ENCODE measurements around the gene ZFYVE9.

The ZFYVE9 gene

GRCh38 chr1:52259886-52260285 is 118.0 kb downstream of the ZFYVE9 start:
- DNase-seq: no peak

- DNase-seq: no peak
These were observed 121.4 kb downstream of the ZFYVE9 start for GRCh38 chr1:52263153-52263910.

- DNase-seq: no peak
These were observed 122.7 kb downstream of the ZFYVE9 start for GRCh38 chr1:52264530-52265115.

DNA sequence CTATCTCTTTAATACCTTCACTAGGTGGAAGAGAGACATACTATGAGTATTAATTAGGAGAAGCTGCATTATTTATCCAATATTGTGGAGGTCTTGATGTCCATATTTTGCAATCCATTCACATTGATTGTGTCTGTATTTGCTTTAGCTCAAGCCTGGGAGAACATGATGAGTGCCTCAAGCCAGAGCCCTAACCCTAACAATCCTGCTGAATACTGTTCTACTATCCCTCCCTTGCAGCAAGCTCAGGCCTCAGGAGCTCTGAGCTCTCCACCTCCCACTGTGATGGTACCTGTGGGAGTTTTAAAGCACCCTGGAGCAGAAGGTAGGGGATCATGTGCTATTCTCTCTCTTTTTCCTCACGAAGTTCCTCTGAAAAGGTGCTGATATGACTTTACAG is 124.6 kb downstream of the ZFYVE9 start:
- DNase-seq: no peak

DNA sequence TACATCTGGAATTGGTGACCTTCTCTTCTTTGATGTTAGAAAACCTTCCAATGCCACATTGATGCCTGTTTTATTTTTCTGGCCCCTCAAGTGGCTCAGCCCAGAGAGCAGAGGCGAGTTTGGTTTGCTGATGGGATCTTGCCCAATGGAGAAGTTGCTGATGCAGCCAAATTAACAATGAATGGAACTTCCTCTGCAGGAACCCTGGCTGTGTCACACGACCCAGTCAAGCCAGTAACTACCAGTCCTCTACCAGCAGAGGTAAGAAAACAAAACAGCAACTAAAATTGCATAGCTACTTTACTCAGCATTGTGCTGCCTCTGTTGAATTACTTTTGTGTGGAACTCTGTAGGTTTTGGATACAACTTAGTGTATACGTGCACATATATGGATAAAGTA is 126.5 kb downstream of the ZFYVE9 start:
- peak; percentile 19 for DNase-seq

- DNase-seq: no peak
These were observed 139.6 kb downstream of the ZFYVE9 start for GRCh38 chr1:52281518-52281917.

DNA sequence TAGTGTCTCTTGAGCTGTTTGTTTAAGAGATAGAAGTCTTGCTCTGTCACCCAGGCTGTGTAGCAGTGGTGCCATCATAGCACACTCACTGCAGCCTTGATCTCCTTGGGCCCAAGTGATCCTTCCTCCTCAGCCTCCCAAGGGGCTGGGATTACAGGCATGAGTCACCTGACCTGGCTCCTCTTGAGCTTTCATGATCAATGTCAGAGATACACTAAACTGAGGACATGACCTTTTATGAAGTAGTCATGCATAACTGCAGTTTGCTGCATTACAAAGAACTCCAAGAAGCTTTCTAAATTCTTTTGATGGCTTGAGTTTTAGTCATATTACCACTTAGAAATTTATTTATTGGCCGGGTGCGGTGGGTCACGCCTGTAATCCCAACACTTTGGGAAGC is 146.4 kb downstream of the ZFYVE9 start:
- no peak for DNase-seq

DNA sequence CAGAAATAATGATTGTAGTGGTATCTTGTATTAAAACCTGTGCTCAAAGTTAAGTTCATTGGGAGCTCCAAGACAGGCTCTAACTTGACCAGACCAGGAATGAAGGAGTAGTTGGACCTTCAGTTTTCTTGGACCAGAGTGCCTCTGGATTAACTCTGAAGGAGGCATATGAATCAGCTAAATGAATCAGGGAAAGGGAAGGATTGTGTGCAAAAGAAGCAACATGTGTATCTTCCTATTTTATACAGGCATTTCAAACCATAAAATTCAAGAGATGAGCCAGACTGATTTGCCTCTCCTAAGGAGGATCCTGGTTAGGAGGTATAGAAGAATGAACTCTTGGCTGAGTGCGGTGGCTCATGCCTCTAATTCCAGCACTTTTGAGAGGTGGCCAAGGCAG is 152.7 kb downstream of the ZFYVE9 start:
- no peak for DNase-seq

- DNase-seq: peak; percentile 55
These were observed 154.5 kb downstream of the ZFYVE9 start for GRCh38 chr1:52296345-52296744.

GRCh38 chr1:52305417-52306226 is 163.7 kb downstream of the ZFYVE9 start:
- no peak for DNase-seq

GRCh38 chr1:52306227-52307006 is 164.5 kb downstream of the ZFYVE9 start:
- DNase-seq: no peak

DNA sequence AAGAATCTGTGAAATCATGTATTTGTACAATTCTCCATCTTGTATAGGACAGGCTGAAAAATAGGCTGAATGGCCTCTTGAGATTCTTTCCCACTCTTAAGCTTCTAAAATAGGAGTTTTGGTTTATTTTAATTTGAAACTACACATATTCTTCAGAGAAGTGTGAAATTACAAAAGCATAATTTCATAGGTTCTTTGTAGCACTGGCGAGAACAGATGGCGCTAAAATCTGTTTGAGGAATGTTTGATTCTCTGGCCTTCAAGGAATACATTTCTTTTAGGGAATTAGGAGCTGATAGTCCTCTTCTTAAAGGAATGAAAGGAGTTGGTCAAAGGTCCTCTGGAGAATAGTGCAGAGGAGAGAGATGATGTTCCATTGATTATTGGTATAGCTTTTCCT is 179.2 kb downstream of the ZFYVE9 start:
- DNase-seq: no peak

GRCh38 chr1:52323731-52324130 is 181.8 kb downstream of the ZFYVE9 start:
- DNase-seq: no peak

DNA sequence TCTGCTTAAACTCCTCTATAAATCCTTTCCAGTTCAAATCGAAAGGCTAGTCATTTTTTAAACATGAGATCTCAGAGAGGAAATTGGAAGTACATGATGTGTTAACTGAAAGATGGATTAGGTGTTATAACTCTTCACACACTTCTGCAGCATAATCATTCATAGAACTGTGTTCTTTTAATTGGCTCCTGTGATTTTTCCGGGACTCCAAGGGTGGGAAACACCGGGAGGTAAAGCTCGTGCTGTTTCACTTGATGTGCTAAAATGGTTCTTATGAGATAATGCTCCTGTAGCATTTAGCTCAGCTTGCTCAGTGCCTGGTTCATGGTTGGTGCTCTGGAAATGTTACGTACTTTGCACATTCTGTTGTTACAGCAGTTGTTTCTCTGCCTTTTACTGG is 183.9 kb downstream of the ZFYVE9 start:
- no peak for DNase-seq

GRCh38 chr1:52328615-52329014 is 186.7 kb downstream of the ZFYVE9 start:
- DNase-seq: no peak

DNA sequence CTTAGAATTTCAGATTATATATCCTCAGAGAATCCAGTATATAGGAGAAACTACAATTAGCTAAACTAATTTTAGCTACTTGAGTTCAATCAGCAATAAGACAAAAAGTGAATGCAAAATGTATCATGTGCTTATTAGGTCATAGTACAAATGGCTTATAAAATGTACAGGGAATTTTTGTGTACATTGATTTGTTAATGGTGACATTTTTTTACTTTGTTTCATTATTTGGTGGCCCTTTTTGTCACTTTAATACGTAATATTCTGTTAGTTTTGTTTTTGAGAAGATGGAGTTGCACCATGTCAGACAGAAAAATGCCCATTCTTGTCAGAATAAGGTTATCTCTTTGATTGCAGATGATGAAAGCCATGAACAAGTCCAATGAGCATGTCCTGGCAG is 190.5 kb downstream of the ZFYVE9 start:
- DNase-seq: no peak

- no peak for DNase-seq
These were observed 193.1 kb downstream of the ZFYVE9 start for GRCh38 chr1:52334906-52335528.

GRCh38 chr1:52337439-52337838 is 195.6 kb downstream of the ZFYVE9 start:
- DNase-seq: no peak

DNA sequence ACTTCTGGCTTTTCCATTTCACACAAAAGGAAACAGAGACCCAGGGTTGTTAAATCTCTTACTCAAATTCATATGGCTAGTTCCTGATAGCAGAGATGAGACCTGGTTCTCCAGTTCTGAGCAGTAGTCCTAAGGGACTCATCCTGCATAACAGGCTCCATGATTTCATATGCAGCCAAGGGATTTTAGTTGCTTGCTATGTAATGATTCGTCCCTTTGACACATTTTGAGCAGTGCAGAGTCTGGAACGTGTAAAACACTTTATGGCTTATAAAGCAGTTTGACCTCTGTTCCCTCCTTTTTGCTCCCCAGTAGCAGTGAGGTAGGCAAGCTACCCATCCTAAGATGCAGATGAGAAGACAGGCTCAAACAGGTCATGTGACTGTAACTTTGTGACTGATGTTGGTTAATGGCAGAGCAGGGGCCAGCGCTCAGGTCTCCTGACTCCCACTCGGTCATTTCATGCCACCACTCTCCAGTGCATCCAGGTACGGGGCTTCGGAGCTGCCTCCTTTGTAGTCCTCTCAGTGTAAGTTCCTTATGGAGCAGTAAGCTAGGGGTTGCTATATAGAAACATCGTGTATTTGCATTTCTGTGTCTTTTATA is 199.9 kb downstream of the ZFYVE9 start:
- DNase-seq: no peak

DNA sequence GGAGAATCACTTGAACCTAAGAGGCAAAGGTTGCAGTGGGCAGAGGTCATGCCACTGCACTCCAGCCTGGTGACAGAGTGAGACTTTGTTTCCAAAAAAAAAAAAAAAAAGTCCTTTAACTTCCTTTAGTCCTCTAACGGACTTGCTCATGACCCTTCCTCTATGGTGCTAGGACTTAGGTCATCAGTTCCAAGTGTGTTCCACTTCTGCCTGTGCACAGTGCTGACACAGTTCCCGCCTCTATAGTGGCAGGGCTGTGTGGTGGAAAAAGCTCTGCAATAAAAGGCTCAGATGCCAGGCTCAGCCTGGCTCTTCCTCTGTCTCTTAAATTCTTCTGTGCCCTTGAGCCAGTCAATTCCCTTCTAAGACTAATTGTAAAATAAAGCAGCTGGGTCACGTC is 202.1 kb downstream of the ZFYVE9 start:
- no peak for DNase-seq

- DNase-seq: no peak
These were observed 203.4 kb downstream of the ZFYVE9 start for GRCh38 chr1:52345252-52345651.

DNA sequence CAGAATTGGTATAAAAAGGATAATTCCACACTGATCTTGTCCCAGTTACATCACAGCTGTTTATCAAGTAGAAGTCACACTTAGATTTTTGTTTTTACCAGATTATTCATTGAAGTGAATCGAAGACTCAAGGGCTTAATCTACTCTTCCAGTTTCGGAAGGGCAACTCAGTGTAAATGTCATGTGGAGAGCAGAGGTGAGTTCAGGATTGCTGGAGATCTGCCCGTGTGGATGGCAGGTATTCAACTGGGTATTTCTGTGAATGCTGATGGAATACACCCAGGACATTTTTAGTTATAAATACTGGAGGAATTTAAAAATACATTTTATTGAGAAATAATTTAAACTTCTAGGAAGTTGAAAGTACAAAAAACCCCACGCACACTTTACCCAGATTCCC is 204.8 kb downstream of the ZFYVE9 start:
- DNase-seq: no peak
